ELR (cell line): ENCODE results near the gene MEX3C.

ENCODE experiments used
- DNase-seq: peaks from one replicate; pipeline ENCODE4 v3.0.0-alpha.2; 2015; ENCODE audit warnings: low read depth

Gene MEX3C

GRCh38 chr18:51197661-51198424 is at the start of gene MEX3C:
Gene MEX3C (minus strand): TSS chr18:51197681. CDS start chr18:51197320, 361 bp downstream.
- DNase-seq: peak; percentile 99

DNA sequence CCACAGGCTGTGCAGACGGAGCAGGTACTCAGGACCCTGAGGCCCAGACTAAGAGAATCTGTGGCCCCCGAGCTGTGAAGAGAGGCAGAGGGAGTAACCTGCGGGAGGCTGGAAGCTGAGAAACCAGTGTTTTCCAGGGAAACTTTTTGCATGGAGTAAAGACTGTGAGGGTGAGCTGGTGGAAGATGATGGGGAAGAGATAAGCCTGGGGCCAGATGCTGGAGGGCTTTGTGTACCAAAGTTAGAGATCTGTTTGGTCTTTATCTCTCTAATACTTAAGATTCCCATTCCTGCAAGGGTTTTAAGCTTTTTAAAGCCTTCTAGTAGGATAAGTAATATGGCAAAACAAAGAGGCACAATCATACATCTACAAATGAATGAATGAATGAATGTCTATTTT is 43.7 kb upstream of the MEX3C start:
- no peak for DNase-seq

DNA sequence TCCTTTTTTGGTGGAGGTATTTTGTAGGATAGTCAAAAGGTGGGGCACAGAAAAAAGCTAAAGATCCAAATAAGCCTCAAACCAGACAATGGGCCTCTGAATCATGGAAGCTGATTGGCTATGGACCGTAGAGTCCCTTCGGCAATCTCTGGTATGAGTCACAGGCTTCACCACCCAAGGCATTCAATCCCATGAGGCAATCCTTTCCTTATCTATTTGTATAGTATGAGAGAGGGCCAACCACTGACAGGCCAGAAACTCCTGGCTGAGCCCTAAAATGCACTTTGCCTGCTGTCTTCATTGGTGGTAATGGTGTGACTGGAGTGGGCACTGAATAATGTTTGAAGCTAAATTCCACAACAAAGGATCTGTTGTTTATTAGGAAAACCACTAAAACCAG is 38.7 kb upstream of the MEX3C start:
- DNase-seq: peak; percentile 63

DNA sequence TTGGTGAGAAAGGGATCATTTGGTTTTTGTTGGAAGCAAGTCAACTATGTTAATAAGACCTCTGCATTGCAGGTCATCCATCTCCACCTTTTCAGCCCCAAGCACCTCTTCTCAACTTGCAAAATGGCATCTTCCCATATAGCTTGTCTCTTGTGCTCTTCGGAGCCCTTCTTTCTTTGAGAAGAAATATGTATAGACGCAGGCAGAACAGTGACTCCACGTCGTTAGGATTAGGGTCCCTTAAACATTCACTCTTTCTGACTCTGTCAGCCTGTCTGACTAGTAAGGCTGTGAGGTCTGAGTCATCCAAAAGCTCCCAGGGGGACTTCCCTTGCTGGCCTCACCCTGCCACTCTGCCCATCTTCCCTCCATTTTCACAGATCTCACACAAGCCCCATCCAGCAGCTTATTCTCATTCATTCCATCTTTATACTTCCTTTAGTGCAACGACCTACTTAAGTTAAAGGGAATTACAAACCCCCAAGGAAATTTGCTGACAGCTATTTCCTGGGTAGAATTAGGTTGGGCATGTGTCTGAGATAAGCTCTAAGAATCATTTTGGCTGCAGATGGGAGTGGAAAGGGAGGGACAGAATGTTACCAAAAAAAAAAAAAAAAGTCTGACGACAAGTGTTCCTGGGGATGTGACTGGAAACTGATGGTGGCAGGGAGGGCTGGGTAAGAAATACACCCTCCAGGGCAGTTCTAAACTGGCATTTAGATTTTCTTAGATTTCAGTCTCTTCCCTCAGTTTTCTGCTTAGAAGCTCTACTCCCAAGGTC is 37.7 kb upstream of the MEX3C start:
- peak; percentile 48 for DNase-seq

- DNase-seq: peak; percentile 7
These were observed 36.9 kb upstream of the MEX3C start for GRCh38 chr18:51234117-51235008.

DNA sequence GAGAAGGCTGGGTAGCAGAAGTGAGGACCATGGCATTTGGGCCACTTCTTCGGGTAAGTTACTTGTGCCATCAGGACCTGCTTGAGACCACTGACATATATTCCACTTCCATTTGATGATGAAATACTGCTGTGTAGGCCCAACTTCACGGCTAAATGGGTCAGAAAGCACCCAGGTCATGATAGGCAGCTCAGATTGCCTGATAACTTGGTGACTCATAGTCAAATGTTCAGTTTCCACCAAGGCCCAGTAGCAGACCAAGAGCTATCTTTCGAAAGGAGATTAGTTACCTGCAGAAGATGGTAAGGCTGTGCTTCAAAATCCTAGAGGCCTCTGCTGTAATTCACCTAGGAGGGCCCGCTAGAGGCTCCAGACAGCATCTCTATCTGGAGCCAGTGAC is 31.8 kb upstream of the MEX3C start:
- DNase-seq: no peak

DNA sequence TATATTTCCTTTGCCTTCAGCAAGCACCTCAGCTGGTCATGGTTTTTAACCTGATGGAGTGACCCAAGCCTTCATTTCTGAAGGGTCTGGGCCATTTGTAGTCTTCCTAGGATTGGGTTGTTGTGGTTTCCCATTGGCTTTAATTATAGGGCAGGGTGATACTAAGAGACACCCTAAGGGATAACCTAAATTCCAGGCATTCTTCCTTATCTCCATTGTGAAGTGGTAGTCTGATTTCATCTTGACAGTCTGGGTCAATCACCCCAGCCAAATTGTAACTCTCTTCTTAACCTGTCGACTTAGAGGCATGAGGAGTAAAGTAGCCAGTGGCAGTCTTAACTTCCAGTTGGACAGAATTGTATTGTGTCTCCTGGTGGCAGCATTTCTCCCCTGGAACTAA is 30.2 kb upstream of the MEX3C start:
- no peak for DNase-seq

DNA sequence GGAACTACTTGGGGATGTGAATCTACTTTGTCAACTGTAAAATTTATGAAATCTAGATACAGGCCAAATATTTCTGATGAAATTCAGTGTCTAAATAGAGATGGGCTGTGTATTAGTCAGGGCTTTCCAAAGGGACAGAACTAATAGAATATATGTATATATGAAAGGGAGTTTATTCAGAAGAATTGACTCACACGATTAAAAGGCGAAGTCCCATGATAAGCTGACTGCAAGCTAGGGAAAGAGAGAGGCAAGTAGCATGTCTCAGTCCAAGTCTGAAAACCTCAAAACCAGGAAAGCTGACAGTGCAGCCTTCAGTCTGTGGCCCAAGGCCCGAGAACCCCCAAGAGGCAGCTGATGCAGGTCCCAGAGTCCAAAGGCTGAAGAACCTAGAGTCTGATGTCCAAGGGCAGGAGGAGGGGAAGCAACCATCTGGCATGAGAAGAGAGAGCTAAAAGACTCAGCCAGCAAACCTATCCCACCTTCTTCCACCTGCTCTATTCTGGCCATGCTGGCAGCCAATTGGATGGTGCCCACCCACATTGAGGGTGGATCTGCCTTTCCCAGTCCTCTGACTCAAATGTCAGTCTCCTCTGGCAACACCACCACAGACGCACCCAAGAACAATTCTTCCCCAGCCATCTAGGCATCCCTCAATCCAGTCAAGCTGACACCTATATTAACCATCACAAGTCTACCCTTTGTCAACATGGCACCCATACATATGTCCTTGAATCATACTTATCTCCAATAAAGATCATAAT is 29.3 kb upstream of the MEX3C start:
- no peak for DNase-seq

- DNase-seq: no peak
These were observed 28.6 kb upstream of the MEX3C start for GRCh38 chr18:51226068-51226467.

- no peak for DNase-seq
These were observed 15.1 kb upstream of the MEX3C start for GRCh38 chr18:51212606-51213005.

GRCh38 chr18:51211552-51211951 is 14.1 kb upstream of the MEX3C start:
- peak; percentile 79 for DNase-seq

DNA sequence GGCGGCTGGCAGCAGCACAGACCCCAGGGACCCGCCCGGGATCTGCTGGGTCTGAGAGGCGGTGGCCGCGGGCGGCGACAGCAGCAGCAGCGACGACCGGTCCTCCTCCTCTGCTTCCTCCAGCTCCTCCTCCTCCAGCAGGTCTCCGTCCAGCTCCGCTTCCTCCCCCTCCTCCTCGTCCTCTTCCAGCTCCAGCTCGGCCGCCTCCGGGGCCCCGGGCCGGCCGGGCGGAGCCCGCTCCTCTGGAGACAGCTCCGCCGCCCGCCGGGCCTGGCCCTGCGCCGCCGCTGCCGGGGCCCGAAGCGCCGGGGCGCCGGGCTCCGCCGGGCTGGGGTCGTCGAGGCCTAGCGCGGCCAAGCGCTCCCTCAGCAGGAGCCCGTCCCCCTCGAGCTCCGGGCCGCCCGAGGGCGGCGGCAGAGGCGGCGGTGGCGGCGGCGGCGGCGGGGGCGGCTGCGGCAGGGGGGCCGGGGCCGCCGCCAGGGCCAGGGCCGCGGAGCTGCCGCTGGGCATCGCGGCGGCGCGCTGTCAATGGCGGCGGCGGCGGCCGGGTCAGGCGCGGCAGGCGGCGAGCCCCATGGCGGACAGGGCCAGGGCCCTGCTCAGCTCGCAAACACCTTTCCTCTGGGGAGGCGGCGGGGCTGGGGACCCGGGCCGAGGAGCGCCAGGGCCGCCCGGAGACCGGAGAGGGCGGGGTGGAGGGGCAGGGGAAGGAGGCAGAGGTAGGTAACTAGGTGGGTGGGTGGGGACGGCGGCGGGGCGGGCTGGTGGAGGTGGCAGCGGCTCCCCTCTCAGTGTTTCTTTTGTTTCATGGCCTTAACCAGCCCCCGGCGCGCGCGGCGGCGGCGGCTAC is 445 bp downstream of the MEX3C start:
- DNase-seq: peak; percentile 59

DNA sequence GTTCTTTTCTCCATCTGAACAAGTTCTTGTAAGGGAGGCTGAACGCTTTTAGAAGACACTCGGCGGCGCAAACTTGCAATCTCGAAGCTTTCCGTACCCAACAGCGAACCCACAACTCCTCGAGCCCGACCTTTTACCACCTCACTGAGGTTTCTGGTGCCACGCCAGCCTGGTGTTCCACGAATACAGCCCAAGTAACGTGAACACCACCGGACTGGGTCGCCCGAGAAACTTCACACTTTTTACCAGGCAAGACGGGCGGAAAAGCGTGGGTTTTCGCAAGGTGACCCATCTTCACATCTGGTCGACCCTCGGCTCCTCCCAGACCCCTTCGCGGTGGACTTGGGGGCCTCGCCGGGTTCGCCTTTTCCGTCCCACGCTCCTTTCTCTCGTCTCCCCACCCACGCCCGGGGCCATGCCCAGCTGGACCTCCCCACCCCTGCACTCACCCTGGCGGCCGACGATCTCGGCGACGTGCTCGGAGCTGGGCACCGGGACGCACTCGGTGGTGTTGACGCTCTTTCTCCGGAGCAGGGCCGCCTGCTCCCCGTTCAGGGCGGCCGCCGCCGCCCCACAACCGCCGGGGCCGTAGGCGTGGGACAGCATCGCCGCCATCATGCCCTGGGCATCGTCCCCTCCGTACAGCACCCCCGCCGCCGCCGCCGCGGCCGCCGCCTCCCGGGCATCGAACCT is 1.2 kb downstream of the MEX3C start:
- peak; percentile 41 for DNase-seq

DNA sequence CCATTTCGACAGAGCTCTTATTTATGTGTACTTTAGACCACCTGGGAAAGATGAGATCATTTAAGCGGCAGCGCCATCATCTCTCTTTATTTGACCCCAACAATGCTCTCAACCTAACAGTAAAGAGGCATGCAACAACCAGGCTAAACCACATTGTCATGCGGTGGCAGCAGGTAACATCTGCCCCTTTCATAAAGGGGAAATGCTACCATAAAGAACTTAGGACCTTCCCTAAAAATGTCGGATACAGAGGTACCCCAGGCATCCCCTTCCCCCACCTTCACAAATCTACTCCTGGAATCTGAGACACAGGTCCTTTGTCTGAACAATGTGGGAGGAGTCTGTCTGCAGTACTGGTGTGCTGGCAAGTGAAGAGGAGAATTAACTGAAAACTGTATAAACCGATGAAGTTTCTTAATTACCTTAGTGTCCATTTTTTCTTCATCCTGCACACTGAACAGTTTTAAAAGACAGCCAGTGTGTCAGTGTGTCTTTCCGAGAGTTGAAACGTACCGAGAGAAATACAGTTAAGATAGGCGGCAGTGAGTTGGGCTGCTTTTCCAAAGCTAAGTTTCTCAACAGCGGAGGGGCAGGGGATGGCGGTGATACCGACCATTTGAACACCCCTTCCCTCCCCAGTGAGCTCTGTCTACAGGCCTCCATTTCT is 1.9 kb downstream of the MEX3C start:
- peak; percentile 66 for DNase-seq

GRCh38 chr18:51195086-51195450 is 2.4 kb downstream of the MEX3C start:
- no peak for DNase-seq

GRCh38 chr18:51194604-51195003 is 2.9 kb downstream of the MEX3C start:
- DNase-seq: no peak

- peak; percentile 58 for DNase-seq
These were observed 3.7 kb downstream of the MEX3C start for GRCh38 chr18:51193621-51194287.

GRCh38 chr18:51192696-51193095 is 4.8 kb downstream of the MEX3C start:
- DNase-seq: no peak

GRCh38 chr18:51192026-51192425 is 5.5 kb downstream of the MEX3C start:
- peak; percentile 4 for DNase-seq
